T-helper 1 cell treated with Interleukin-12 subunit alpha and Interleukin-12 subunit beta and Interleukin-4 antibody, amounts not matched to agents 30 μg/mL and 1 μg/mL, for 36 hours (primary cell): ENCODE results near the gene FKBP1B.

Experiments
- H3K27ac Mint-ChIP-seq: one replicate; pipeline ENCODE4 v1.8.0; 2021; ENCODE audit warnings: mild to moderate bottlenecking, mixed read lengths
- H3K27me3 Mint-ChIP-seq: one replicate; pipeline ENCODE4 v1.8.0; 2021; ENCODE audit warnings: low read depth, mixed read lengths
- H3K36me3 Mint-ChIP-seq: one replicate; pipeline ENCODE4 v1.8.0; 2021; ENCODE audit warnings: low read depth, mixed read lengths
- H3K4me1 Mint-ChIP-seq: one replicate; pipeline ENCODE4 v1.8.0; 2021; ENCODE audit warnings: low read depth, mixed read lengths
- H3K4me3 Mint-ChIP-seq: one replicate; pipeline ENCODE4 v1.8.0; 2021; ENCODE audit warnings: mild to moderate bottlenecking, moderate library complexity, mixed read lengths
- H3K9me3 Mint-ChIP-seq: one replicate; pipeline ENCODE4 v1.8.0; 2021; ENCODE audit warnings: mixed read lengths

FKBP1B gene

DNA sequence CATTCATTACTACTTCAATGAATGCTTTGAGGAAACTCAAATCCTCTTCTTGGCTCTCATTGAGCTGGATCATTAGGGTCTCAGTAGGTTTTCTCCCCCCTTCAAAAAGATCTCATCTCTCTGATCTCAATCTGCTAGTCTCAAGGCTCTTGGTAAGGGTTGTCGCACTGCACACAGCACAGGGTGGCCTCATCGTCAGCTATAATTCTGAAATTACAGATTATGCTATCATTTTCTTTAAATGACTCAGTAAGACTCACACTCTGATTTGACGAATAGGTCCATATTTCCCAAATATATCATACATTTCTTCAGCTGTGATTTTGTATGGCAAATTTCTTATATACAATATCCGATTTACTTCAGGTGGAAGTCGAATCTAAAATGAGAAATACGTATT lies 24.3 kb downstream of the FKBP1B start:
- no peaks in the 10 kb centered on the region for H3K9me3 Mint-ChIP-seq

GRCh38 chr2:24075259-24075658 lies 25.7 kb downstream of the FKBP1B start:
- Mint-ChIP-seq H3K9me3 (no peaks in the 10 kb centered on the region), H3K36me3 (peaks cover 7% of the 10 kb centered on the region), H3K27me3 (no peaks in the 10 kb centered on the region), H3K4me3 (peak overlapping the region; percentile 97), H3K27ac (peak overlapping the region; percentile 97), H3K4me1 (peaks cover 22% of the 10 kb centered on the region)

More for the DNA sequence above, 24.3 kb downstream of the FKBP1B start:
- H3K36me3 Mint-ChIP-seq, result peaks cover 10% of the 10 kb centered on the region
- H3K27me3 Mint-ChIP-seq, result no peaks in the 10 kb centered on the region
- no peak overlapping the region for H3K27ac Mint-ChIP-seq
- H3K4me1 Mint-ChIP-seq, result peaks cover 22% of the 10 kb centered on the region
- peak overlapping the region; percentile 16 for H3K4me3 Mint-ChIP-seq

DNA sequence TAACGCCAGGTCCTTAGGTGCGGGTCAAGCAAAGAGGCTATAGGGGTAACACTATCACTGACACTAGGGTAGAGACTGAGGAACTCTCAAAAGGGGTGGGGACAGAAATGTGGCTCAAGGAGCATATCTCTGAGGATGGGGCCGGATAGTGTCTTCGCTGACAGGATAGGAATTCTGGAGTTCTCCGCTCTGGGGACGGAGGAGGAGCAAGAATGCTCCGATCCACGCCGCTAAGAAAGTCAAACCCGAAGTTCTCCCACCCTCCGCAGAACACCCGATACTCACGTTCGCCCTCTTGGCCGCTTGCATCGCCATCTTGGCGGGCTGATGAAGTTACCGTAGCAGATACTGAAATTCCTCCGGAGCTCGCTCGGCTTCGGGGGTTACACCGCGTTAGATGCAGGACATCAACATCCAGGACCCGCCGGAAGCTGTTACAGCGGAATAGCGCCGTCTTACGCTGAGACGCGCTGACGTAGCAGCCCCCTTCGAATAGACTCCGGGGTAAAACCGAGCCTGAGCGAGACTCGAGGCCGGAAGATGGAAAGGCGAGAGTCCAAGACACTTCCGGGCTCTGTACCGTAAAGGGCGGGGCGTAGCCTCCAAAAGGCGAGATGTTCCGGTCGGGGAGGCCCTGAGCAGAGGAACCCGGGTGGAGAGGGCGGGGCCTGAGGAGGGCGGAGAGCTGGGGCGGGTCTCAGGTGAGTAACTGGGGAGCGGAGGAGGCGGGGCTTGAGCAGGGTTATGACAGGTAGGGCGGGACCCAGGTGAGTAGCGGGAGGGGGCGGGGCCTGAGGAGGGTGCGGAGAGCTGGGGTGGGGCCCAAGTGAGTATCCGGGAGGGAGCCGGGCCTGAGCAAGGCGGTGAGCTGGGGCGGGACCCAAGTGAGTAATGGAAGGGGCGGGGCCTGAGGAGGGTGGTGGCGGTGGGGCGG lies 26.6 kb downstream of the FKBP1B start, which contains the start of gene SF3B6:
Gene SF3B6, minus strand, starts transcription at position 412 of the 934 bp plus-strand sequence. Its CDS starts 97 bp downstream, at position 315.
- Mint-ChIP-seq H3K4me3 (peak within 1 kb of the TSS; percentile 97), H3K27me3 (no peaks in the 10 kb centered on the region), H3K36me3 (peaks cover 7% of the 10 kb centered on the region), H3K4me1 (peaks cover 22% of the 10 kb centered on the region), H3K9me3 (no peaks in the 10 kb centered on the region), H3K27ac (peak within 1 kb of the TSS; percentile 97)

DNA sequence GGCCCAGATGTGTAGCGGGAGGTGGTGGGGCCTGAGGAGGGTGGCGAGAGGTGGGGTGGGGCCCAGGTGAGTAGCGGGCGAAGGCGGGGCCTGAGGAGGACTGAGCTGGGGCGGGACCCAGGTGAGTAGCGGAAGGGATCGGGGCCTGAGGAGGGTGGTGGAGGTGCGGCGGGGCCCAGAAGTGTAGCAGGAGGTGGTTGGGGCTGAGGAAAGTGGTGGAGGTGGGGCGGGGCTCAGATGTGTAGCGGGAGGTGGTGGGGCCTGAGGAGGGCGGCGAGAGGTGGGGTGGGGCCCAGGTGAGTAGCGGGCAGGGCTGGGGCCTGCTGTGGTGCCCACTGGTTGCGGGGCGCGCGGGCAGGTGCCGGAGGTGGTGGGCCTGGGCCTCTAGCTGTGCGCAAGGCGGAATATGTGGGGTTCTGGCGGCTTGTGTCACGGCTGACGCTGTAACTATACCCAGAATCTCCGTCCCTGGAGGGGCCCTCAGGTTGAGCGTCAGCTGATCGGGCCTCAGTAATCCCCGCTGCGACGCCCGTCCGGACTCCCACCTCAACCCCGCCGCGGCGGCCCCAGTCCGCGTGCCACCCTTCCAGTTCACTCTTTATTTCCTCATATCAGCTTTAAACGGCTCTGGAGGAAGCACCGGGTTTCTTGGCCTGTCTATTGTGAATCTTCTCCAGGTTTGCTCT lies 27.5 kb downstream of the FKBP1B start:
- Mint-ChIP-seq H3K4me1 (peaks cover 22% of the 10 kb centered on the region), H3K27ac (peak overlapping the region; percentile 97), H3K4me3 (peak overlapping the region; percentile 97), H3K9me3 (no peaks in the 10 kb centered on the region), H3K27me3 (no peaks in the 10 kb centered on the region), H3K36me3 (peaks cover 7% of the 10 kb centered on the region)

DNA sequence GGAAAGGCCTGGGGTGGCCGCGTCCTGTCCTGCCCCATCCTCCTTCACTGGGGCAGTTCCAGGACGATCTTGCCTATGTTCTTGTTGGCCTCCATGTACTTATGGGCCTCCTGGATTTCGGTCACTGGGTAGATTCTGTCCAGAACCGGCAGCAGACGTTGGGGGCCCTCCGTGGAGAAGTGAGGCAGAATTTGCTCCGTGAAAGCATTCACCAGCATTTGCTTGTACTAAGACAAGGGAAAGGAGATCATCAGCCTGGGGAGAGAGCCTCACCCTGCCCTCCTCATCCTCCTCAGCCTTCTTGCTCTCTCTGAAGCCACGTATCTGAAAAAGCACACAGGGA lies 28.0 kb downstream of the FKBP1B start:
- peaks cover 19% of the 10 kb centered on the region for H3K4me1 Mint-ChIP-seq
- peak overlapping the region; percentile 97 for H3K4me3 Mint-ChIP-seq
- peak overlapping the region; percentile 63 for H3K27ac Mint-ChIP-seq
- H3K27me3 Mint-ChIP-seq, result no peaks in the 10 kb centered on the region
- peaks cover 8% of the 10 kb centered on the region for H3K36me3 Mint-ChIP-seq
- H3K9me3 Mint-ChIP-seq, result no peaks in the 10 kb centered on the region

DNA sequence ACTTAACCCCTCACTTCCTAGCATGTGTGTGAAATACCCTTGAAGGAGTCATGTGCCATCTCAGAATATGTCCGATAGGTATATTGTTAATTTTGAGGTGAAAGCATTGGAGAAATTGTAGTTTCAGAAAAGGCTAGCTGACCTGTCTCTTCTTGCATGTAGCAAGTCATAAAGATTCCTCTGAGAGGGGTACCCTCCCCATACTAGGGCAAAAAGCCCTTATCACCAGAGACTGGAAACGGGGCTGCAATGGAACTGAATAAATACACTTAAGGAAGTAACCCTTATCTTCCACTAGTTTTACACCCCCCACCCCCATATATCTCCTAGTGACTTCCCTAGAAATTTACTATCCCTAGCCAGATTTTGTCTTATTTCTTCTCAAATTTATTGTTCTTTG lies 28.3 kb downstream of the FKBP1B start:
- Mint-ChIP-seq H3K4me1 (peaks cover 17% of the 10 kb centered on the region), H3K4me3 (peak overlapping the region; percentile 97), H3K9me3 (no peaks in the 10 kb centered on the region)

DNA sequence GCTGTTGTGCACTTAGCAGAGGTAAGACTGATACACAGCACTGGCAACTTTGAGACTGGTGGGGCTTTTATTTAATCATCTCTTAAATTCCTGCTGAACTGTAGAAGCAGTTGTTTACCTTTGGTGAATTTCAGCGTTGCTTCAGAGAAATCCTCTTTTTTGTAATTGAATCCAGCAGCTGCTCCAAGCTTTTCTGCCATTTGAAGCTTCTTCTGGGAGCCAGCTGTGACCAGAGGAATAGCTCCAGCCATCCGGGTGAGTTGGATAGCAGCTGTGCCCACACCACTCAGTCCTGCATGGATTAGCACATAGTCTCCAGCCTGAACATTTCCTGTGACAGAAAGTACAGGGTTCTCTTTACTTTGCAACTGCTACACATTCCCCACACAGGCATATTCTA lies 31.2 kb downstream of the FKBP1B start:
- no peaks in the 10 kb centered on the region for H3K27me3 Mint-ChIP-seq
- peaks cover 5% of the 10 kb centered on the region for H3K36me3 Mint-ChIP-seq
- H3K9me3 Mint-ChIP-seq, result no peaks in the 10 kb centered on the region
- H3K27ac Mint-ChIP-seq, result no peak overlapping the region
- peaks cover 23% of the 10 kb centered on the region for H3K4me1 Mint-ChIP-seq
- H3K4me3 Mint-ChIP-seq, result no peak overlapping the region

More for the DNA sequence above, 28.3 kb downstream of the FKBP1B start:
- no peaks in the 10 kb centered on the region for H3K27me3 Mint-ChIP-seq
- H3K27ac Mint-ChIP-seq, result peak overlapping the region; percentile 55
- peaks cover 5% of the 10 kb centered on the region for H3K36me3 Mint-ChIP-seq

DNA sequence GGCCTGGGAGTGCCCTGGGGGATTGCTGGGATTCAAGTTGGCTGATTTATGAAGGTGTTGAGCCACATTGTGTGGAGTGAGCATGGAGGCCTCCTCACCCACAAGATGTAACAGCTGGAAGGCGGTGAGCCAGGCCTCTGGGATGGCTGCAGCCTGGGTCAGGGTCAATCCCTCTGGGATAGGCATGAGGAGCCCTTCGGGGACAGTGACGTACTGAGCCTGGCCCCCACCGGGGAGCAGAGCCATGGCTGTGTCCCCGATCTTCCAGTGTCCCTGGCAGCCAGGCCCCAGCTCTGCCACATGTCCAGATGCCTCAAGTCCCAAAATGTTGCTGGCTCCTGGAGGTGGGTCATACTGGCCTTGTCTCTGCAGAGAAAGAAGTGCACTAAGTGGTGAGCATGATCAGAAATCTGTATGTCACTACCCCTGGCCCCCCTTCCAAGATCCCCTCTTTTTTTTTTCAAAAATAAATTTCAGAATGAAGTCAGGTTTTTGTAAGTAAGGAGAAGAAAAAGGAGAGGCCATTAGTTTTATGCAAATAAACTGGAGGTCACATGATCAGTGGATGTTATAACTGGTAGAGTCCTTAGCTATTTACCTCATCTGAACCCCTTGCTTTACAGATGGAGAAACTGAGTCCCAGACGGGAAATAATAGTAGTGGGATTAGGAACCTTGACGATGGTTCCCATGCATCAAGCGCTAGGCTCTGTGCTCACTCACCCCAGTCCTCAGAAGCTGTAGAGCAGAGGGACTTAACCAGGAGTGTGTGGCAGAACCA lies 33.4 kb downstream of the FKBP1B start:
- Mint-ChIP-seq H3K9me3 (no peaks in the 10 kb centered on the region), H3K27me3 (no peaks in the 10 kb centered on the region), H3K4me3 (peak overlapping the region; percentile 79), H3K27ac (peak overlapping the region; percentile 64), H3K4me1 (peaks cover 17% of the 10 kb centered on the region), H3K36me3 (peaks cover 5% of the 10 kb centered on the region)

DNA sequence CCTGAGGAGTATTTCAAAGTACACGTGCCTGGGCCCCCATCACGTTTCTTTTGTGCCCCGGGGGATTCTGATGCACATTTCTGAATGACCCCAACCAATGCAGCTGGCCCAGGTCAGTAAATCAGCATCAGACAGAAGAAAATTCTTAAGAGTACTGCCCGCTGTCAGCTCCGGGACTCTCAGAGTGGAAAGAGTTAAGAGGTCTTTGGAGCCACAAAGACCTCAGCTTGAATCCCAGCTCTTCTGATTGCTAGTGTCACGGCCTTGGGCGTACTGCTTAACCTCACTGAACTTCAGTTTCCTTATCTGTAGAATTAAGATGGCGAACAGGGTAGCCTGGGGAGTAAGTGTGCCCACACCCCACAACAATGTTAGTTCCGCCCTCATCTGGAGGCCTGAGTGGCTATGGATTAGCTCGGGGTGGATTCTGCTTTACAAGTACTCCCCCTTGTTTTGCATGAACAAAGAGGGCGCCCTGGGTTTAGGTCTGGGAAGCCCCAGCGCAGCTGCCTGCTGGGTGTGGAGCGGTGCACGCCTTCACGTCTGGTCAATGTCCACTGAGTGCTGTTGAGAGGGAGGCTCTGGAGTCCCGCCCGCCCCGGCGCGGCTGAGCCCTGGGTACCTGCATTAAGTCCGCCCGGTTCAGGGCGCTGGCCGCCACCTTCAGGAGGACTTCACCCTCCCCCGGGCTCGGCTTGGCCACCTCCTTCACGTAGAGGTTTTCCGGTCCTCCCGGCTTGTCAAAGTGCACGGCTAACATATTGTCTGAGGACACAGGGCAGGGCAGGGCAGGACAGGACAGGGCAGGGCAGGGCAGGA lies 34.2 kb downstream of the FKBP1B start:
- peaks cover 5% of the 10 kb centered on the region for H3K36me3 Mint-ChIP-seq
- no peaks in the 10 kb centered on the region for H3K27me3 Mint-ChIP-seq
- no peaks in the 10 kb centered on the region for H3K9me3 Mint-ChIP-seq
- H3K27ac Mint-ChIP-seq, result peak overlapping the region; percentile 64
- peaks cover 17% of the 10 kb centered on the region for H3K4me1 Mint-ChIP-seq
- H3K4me3 Mint-ChIP-seq, result peak overlapping the region; percentile 79

- H3K36me3 Mint-ChIP-seq, result peaks cover 7% of the 10 kb centered on the region
- peak within 1 kb of the TSS; percentile 83 for H3K4me3 Mint-ChIP-seq
- H3K27ac Mint-ChIP-seq, result peak within 1 kb of the TSS; percentile 71
- no peaks in the 10 kb centered on the region for H3K27me3 Mint-ChIP-seq
- peaks cover 17% of the 10 kb centered on the region for H3K4me1 Mint-ChIP-seq
- H3K9me3 Mint-ChIP-seq, result no peaks in the 10 kb centered on the region
These were observed 35.1 kb downstream of the FKBP1B start, which contains the start of gene TP53I3 for GRCh38 chr2:24084386-24085199. TSS of gene TP53I3 (minus strand) at chr2:24084834. CDS start at chr2:24084326, 508 bp downstream.

- Mint-ChIP-seq H3K9me3 (no peaks in the 10 kb centered on the region), H3K4me3 (peak overlapping the region; percentile 83), H3K4me1 (peaks cover 17% of the 10 kb centered on the region), H3K27ac (peak overlapping the region; percentile 21), H3K27me3 (no peaks in the 10 kb centered on the region), H3K36me3 (peaks cover 7% of the 10 kb centered on the region)
These were observed 35.6 kb downstream of the FKBP1B start for GRCh38 chr2:24085200-24085489.

GRCh38 chr2:24086241-24086640 lies 36.7 kb downstream of the FKBP1B start:
- Mint-ChIP-seq H3K27me3 (no peaks in the 10 kb centered on the region), H3K36me3 (peaks cover 7% of the 10 kb centered on the region), H3K27ac (no peak overlapping the region), H3K4me3 (no peak overlapping the region), H3K9me3 (no peaks in the 10 kb centered on the region), H3K4me1 (peaks cover 17% of the 10 kb centered on the region)

GRCh38 chr2:24087032-24087431 lies 37.5 kb downstream of the FKBP1B start:
- H3K27me3 Mint-ChIP-seq, result no peaks in the 10 kb centered on the region
- no peak overlapping the region for H3K27ac Mint-ChIP-seq
- H3K4me3 Mint-ChIP-seq, result no peak overlapping the region
- H3K36me3 Mint-ChIP-seq, result peaks cover 7% of the 10 kb centered on the region
- no peaks in the 10 kb centered on the region for H3K9me3 Mint-ChIP-seq
- peaks cover 17% of the 10 kb centered on the region for H3K4me1 Mint-ChIP-seq
